T47D (cell line): ENCODE measurements around the gene KCNAB2.
"Not testable (repeated sequence)": the region's sequence is repeated elsewhere in the genome, so short reads cannot be mapped to it uniquely, and the experiment has no call there.

Experiments used
- DNase-seq, 2 experiments: peaks; one replicate each; pipeline versions ENCODE4 v3.0.0 to v3.0.0-alpha.2; 2011 to 2012; ENCODE audit warnings: low read depth in 1 of 2, low spot score in 1 of 2
- JUND ChIP-seq: IDR thresholded peaks from 2 replicates; pipeline ENCODE4 v1.6.1; 2012; ENCODE audit warnings: low read depth
- in situ Hi-C: cut with HindIII; loops from 2 replicates; pipeline ENCODE4 v1.10.0; 2016; ENCODE audit warnings: low sequenced_read_pairs, low pct_unique_long_range_greater_than_20kb

The KCNAB2 gene

GRCh38 chr1:6057170-6057845 lies 11.6 kb downstream of the KCNAB2 start:
- DNase-seq = no peak
- no peak for TF ChIP-seq JUND
- in situ Hi-C loops = no loop called here

GRCh38 chr1:6059866-6060265 lies 14.2 kb downstream of the KCNAB2 start:
- in situ Hi-C loops = no loop called here
- peak in 1 of 2 experiments; percentile 38 for DNase-seq
- no peak for TF ChIP-seq JUND

GRCh38 chr1:6062670-6063069 lies 17.0 kb downstream of the KCNAB2 start:
- no peak for TF ChIP-seq JUND
- DNase-seq = no peak
- in situ Hi-C loops = no loop called here

GRCh38 chr1:6063532-6064053 lies 17.9 kb downstream of the KCNAB2 start:
- in situ Hi-C loops, DNase-seq: not testable (repeated sequence)

GRCh38 chr1:6065093-6065858 lies 19.6 kb downstream of the KCNAB2 start:
- DNase-seq = no peak
- in situ Hi-C loops = no loop called here
- no peak for TF ChIP-seq JUND

- DNase-seq = no peak
- in situ Hi-C loops = no loop called here
- no peak for TF ChIP-seq JUND
Observed at GRCh38 chr1:6066680-6067079, 21.0 kb downstream of the KCNAB2 start.

GRCh38 chr1:6068073-6068472 lies 22.4 kb downstream of the KCNAB2 start:
- in situ Hi-C loops = no loop called here

GRCh38 chr1:6068932-6069331 lies 23.2 kb downstream of the KCNAB2 start:
- in situ Hi-C loops = no loop called here
- DNase-seq = no peak
- no peak for TF ChIP-seq JUND

More at GRCh38 chr1:6068073-6068472, 22.4 kb downstream of the KCNAB2 start:
- no peak for DNase-seq
- TF ChIP-seq JUND = no peak

GRCh38 chr1:6069573-6069972 lies 23.9 kb downstream of the KCNAB2 start:
- in situ Hi-C loops = no loop called here
- no peak for DNase-seq
- no peak for TF ChIP-seq JUND

GRCh38 chr1:6070450-6070974 lies 24.8 kb downstream of the KCNAB2 start:
- TF ChIP-seq JUND = no peak
- DNase-seq = no peak
- in situ Hi-C loops = no loop called here

GRCh38 chr1:6071219-6071618 lies 25.5 kb downstream of the KCNAB2 start:
- in situ Hi-C loops = no loop called here
- DNase-seq = no peak
- TF ChIP-seq JUND = no peak

GRCh38 chr1:6072774-6073479 lies 27.2 kb downstream of the KCNAB2 start:
- no peak for DNase-seq
- in situ Hi-C loops = no loop called here
- TF ChIP-seq JUND = no peak
